ENCODE results near the gene ZSCAN10.
A peak's percentile ranks its signal among the peaks of the same experiment; 100 is the strongest.
"Not testable (repeated sequence)": the region's sequence is repeated elsewhere in the genome, so short reads cannot be mapped to it uniquely, and the experiment has no call there.

Gene ZSCAN10

GRCh38 chr16:3085868-3086595 lies 13.1 kb downstream of the ZSCAN10 start:
- DNase-seq (ENCODE audit: low read depth in 2 of 2), result no peak

DNA sequence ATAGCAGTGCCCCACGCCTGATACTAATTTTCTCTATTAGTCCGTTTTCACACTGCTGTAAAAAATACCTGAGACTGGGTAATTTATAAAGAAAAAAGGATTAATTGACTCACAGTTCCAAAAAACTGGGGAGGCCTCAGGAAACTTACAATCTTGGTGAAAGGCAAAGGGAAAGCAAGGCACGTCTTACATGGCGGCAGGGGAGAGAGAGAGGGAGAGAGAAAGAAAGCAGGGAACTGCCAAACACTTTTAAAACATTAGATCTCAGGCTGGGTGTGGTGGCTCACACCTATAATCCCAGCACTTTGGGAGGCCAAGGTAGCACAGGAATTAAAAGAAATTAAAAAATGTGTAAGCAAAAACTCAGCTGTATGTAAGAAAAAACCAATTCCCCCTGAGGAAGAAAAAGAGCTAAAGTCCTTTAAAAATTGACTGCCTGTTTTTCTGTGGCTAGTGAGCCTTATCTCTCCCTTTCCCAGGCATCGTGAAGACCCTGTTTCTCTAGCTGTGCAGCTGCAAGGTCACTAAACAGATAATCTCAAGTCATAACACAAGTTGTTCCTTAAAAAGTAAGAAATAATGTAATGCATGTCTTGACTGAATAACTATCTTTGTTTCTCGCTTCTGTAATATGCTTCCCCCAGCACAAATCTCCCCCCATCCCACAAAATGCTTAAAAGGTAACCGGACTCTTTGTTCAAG lies 14.0 kb downstream of the ZSCAN10 start:
- DNase-seq (ENCODE audit: low read depth in 2 of 2), result no peak

GRCh38 chr16:3084491-3084890 lies 14.6 kb downstream of the ZSCAN10 start:
- DNase-seq (ENCODE audit: low read depth in 2 of 2), result no peak

DNA sequence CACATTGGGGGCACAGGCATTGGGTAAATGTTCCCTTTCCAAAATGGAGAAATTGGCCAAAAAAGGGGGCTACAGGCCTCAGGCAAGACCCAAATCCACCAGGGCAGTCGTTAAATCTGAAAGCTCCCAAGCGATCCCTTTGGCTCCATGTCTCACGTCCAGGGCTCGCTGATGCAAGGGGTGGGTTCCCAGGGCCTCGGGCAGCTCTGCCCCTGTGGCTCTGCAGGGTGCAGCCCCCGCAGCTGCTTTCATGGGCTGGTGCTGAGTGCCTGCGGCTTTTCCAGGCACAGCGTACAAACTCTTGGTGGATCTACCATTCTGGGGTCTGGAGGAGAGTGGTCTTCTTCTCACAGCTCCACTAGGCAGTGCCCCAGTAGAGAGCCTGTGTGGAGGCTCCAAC lies 15.7 kb downstream of the ZSCAN10 start:
- not testable (repeated sequence) for DNase-seq (ENCODE audit: low read depth in 2 of 2)

GRCh38 chr16:3081957-3082356 lies 17.1 kb downstream of the ZSCAN10 start:
- DNase-seq (ENCODE audit: low read depth in 2 of 2), result not testable (repeated sequence)

- DNase-seq (ENCODE audit: low read depth in 2 of 2), result no peak
These were observed 19.1 kb downstream of the ZSCAN10 start for GRCh38 chr16:3080024-3080423.

GRCh38 chr16:3076577-3076976 lies 22.5 kb downstream of the ZSCAN10 start:
- DNase-seq (ENCODE audit: low read depth in 2 of 2), result no peak

DNA sequence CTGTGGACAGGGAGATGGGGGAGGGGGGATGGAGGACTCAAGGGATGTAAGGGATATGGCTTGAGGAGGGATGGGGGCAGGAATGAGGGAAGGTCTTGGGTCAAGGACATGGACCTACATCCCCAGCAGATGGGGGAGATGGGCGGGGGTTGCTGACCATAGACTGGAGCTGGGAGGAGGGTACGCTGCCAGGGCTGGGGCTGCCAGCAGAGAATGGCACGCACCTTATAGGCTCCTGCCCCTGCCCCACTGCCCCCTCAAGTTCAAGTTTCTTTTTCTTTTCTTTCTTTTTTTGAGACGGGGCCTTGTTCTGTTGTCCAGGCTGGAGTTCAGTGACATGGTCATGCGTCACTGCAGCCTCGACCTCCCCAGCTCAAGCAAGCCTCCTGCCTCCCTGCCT lies 23.1 kb downstream of the ZSCAN10 start:
- DNase-seq (ENCODE audit: low read depth in 2 of 2), result not testable (repeated sequence)

DNA sequence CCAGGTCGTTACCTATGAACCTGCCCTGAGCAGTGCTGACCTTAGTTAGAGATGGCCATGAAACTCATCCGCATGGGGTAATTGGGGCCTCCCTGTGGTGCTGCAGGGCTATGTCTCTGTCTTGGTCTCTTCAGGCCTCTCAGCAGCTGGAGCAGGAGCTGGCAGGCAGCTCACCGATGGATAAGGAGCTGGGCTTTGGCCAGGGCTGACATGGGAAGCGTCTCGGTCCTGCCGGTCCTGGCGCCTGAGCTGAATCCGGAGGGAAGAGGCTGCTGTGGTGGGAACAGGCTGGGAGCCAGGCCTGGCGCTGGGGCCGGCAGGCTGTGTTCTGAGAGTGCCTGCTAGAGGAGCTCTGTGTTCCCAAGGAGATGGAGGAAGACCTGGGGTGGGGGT lies 23.6 kb downstream of the ZSCAN10 start:
- no peak for DNase-seq (ENCODE audit: low read depth in 2 of 2)

- peak; percentile 74 to 77 for DNase-seq (ENCODE audit: low read depth in 2 of 2)
These were observed 24.1 kb downstream of the ZSCAN10 start for GRCh38 chr16:3074860-3075522.

GRCh38 chr16:3073448-3073847 lies 25.6 kb downstream of the ZSCAN10 start:
- no peak for DNase-seq (ENCODE audit: low read depth in 2 of 2)

- DNase-seq (ENCODE audit: low read depth in 2 of 2), result not testable (repeated sequence)
These were observed 26.4 kb downstream of the ZSCAN10 start for GRCh38 chr16:3072576-3073263.

GRCh38 chr16:3072148-3072547 lies 26.9 kb downstream of the ZSCAN10 start:
- not testable (repeated sequence) for DNase-seq (ENCODE audit: low read depth in 2 of 2)

DNA sequence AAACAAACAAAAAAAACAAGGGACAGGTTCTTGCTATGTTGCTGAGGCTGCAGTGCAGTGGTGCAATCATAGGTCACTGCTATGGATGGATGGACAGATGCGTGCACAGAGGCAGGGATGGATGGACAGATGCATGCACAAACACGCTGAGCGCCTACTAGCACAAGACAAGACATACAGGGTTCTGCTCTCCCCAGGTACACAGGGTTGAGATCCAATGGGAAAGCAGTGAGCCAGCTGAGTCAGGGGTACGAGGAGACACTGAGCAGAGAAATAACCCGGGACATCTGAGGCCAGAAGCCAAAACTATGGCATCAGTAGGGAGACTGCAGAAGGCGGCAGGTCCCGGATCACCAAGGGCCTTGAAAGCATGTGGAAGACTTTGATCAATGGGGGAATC lies 27.4 kb downstream of the ZSCAN10 start:
- DNase-seq (ENCODE audit: low read depth in 2 of 2), result no peak

GRCh38 chr16:3070608-3071111 lies 28.4 kb downstream of the ZSCAN10 start:
- DNase-seq (ENCODE audit: low read depth in 2 of 2), result no peak

DNA sequence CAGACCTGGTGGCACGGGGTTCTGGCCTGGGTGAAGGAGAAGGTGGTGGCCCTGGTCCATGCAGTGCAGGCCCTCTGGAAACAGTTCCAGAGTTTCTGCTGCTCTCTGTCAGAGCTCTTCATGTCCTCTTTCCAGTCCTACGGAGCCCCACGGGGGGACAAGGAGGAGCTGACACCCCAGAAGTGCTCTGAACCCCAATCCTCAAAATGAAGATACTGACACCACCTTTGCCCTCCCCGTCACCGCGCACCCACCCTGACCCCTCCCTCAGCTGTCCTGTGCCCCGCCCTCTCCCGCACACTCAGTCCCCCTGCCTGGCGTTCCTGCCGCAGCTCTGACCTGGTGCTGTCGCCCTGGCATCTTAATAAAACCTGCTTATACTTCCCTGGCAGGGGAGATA lies 29.9 kb downstream of the ZSCAN10 start:
- DNase-seq (ENCODE audit: low read depth in 2 of 2), result not testable (repeated sequence)

GRCh38 chr16:3068487-3068886 lies 30.6 kb downstream of the ZSCAN10 start:
- no peak for DNase-seq (ENCODE audit: low read depth in 2 of 2)

DNA sequence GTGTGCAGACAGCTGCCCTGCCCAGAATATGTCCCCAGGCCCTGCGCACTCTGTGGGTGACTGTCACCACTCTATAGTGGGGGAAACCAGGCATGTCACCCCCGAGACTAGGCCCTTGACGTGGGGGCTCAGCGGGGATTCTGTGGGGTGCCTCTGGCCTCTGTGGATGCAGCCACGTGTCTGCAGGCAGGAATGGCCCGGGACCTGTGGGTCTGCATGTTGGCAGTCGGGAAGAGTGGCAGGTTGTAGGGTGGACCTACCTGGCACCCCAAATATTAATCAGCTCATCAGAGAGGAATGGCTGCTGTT lies 32.7 kb downstream of the ZSCAN10 start:
- no peak for DNase-seq (ENCODE audit: low read depth in 2 of 2)

DNA sequence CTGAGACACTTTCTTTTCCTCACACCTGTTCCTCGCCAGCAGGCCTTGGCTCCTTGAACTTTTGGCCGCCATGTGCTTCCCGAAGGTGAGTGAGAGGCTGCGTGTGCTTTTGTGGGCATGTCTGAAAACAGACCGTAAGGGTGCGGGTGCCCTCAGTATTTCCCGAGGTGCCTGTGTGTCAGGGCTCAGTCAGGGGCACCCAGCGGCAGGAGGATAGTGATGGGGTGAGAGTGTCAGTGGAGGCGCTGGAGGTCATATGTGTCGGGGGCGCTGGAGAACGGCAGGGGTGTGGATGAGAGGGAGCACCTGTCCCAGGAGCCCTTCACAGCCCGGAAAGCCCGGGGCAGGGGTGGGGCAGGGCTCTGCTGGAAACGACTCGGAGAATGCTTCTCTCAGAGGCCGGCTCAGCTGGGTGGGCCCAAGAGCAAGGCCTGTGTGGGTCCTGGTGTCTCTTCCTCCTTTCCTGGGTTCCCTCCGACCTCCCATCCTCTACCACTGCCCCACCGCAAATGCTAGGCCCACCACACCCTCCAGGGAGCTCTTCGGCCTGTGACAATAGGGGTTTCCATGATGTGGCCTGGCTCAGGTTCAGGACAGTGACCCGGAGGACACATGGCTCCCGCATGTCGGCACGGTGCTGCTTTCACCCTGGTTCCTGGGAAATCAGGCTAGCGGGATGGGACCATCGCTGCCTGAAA lies 33.2 kb downstream of the ZSCAN10 start:
- no peak for DNase-seq (ENCODE audit: low read depth in 2 of 2)

- DNase-seq (ENCODE audit: low read depth in 2 of 2), result peak; percentile 61 to 66
These were observed 33.9 kb downstream of the ZSCAN10 start, which contains the start of gene IL32 for GRCh38 chr16:3065069-3065741. Gene IL32 (plus strand): TSS chr16:3065640. CDS start chr16:3065812, 172 bp downstream.
